Myocyte (in vitro differentiated cells): Measurements from ENCODE around the gene GALK2. TPM values are rescaled to one million over a fixed set of nuclear protein-coding genes. Genes with fewer than 3 reads are reported as not detected.
A peak's percentile ranks its signal among the peaks of the same experiment; 100 is the strongest.
"Not testable (repeated sequence)": the region's sequence is repeated elsewhere in the genome, so short reads cannot be mapped to it uniquely, and the experiment has no call there.

Experiments
- DNase-seq: peaks from one replicate; pipeline ENCODE4 v3.0.0-alpha.2; 2012; ENCODE audit warnings: low read depth
- total RNA-seq: library from RNA; depleted of rRNA; stranded (reverse); fragments of >200 nt; gene quantifications from 2 replicates; pipeline ENCODE4 v1.2.3, GENCODE V29; 2014

The GALK2 gene
- total RNA-seq, 1 donor from 2014 or later, result 34.6 TPM

- peak; percentile 41 for DNase-seq
Measured at GRCh38 chr15:49215768-49216739, 46.0 kb downstream of the GALK2 start.

- DNase-seq, result no peak
Measured at GRCh38 chr15:49223536-49224274, 53.7 kb downstream of the GALK2 start.

DNA sequence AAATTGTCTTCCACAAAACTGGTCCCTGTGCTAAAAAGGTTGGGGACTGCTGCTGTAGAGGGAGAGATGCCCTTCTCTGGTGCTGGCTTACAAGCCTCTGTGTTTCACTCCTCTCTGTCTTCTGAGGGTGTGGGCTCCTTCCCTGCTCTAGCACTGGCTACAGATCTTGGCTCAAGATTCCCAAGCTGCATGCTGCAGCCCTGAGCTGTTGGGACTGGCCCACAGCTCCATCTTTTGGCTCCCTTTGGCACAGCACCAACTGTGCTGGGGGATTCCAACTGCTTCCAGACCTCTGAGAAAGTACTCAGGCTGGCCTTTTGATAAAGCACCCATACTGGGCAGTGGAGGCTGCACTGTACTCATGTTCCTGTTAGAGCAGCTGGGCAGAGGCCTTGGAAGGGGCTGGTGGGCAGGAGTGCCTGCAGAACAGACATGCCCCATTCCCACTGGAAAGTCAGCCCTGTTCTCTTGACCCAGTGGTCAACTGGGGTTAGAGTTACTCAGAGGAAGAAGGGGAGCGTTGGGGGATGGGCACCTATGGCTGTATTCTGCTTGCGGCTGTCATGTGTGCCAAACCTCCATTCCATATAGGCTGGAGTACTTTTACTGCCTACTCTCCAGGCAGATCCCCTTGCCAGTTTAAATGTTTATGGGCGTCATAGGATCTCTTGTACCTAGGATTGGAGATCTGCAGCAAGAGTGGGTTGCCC is 55.7 kb downstream of the GALK2 start:
- DNase-seq, result no peak

- no peak for DNase-seq
Measured at GRCh38 chr15:49227602-49228001, 57.6 kb downstream of the GALK2 start.

DNA sequence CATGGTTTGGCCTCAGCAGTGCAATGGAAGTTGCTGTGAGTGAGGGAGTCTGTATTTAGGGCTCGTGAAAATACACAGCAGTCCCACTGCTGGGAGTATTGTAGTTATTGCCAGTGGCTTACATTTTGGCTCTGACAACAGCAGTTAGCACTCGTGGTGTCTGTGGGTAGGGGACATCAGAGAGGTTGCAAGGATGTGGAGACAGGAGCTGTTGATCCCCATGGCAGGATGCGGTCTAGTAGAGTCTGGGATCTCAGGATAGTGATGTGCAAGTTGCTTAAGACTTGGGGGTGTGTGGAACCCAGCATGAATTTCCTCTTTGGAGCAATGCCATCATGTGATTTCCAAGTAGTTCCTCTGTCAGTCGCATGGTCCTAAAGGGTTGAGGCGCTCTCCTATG is 59.9 kb downstream of the GALK2 start:
- no peak for DNase-seq

- DNase-seq, result no peak
Measured at GRCh38 chr15:49232236-49232806, 62.3 kb downstream of the GALK2 start.

DNA sequence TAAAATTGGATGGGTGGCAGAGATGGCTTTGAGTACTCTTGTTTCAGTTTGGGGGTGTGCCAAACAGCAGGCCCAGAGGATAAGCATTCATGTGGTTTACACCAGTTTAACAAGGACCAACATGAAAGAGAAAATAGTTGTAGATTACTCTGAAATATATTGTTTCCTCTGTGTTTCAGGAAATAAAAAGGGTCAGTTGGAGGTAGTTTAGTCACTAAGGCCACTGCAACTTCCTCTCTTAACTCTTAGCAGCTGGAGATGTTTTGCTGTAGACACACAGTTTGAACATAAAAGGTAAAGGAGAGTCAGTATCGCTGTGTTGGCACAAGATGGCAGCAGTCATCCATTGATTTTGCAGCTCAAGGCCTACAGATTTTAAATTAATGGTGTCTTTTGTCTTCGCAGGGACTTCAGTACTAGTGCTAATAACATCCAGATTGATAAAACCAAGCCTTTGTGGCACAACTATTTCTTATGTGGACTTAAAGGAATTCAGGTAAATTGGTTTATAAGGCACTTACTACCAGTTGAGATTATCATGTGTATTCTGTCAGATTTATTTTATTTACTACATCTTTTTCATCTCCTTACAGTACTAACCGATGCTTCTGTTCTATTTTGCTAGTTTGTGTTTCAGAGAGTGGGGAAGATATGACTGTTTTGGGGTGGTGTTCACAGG is 65.5 kb downstream of the GALK2 start:
- peak; percentile 86 for DNase-seq

GRCh38 chr15:49236869-49237268 is 66.8 kb downstream of the GALK2 start:
- DNase-seq, result no peak

GRCh38 chr15:49238342-49238741 is 68.3 kb downstream of the GALK2 start:
- peak; percentile 56 for DNase-seq

GRCh38 chr15:49239105-49239504 is 69.1 kb downstream of the GALK2 start:
- peak; percentile 28 for DNase-seq

- peak; percentile 95 for DNase-seq
Measured at GRCh38 chr15:49242820-49243219, 72.8 kb downstream of the GALK2 start.

DNA sequence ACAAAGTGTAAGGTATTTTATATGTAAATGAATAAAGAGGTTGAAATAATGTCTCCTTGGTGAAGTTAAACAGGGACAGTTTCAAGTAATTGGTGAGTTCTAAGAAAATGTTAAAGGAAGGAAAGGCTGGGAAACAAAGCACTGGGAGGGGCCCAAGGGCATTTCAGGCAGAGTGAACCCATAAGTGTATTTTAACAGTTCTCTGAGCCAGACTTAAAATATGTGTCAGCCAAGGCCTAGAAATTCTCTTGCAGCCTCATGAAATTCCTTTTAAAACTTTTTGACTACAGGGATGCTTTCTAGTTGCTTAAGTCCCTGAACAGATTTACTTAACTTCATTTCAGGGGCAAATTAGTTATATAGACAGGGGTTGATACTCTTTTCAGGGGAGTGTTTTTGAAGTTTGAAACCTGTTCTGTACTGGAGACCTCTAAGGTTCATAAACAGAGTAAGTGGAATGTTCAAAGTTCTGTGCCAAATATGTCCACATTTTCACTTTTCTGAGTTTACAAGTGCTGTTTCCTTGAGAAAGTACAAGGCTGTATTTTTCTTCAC is 77.6 kb downstream of the GALK2 start:
- DNase-seq, result peak; percentile 26

GRCh38 chr15:49248291-49248690 is 78.2 kb downstream of the GALK2 start:
- no peak for DNase-seq

DNA sequence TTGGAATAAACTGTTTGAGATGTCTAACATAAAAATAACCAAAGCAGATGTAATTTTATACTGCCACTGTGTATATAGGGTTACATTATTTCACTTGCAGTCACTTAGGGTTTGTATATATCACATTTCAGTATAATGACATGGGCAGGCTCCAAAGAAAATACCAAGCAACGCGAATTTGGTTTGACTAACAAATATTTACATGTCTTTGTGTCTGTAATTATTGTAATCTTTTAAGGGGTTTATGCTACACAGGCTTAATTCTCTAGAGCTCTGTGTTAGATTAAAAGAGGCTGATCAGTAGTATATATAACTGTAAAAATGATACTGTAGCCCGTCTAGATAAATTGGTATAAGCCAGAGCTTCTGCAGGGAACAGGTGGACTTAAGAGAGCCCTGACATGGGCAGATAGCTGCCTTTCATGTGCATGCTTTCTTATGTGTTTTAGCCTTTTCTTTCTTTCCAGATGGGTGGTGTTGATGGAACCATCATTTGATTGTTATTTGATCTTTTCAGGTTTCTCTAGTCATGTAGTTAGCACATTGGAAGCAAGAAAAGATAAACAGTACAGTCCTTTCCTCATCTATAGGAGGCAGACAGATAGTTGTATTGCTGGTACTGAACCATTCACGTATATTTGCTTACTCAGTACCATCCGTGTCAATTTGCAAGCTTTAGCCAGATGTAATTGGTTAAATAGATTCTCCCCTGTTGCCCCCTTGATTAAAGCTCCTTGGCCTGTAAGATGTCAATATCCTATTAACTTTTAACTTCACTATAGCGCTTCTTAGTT is 86.1 kb downstream of the GALK2 start:
- DNase-seq, result peak; percentile 49

- not testable (repeated sequence) for DNase-seq
Measured at GRCh38 chr15:49265117-49265516, 95.1 kb downstream of the GALK2 start.

- peak; percentile 79 for DNase-seq
Measured at GRCh38 chr15:49265911-49266310, 95.9 kb downstream of the GALK2 start.

- DNase-seq, result peak; percentile 82
Measured at GRCh38 chr15:49270541-49271421, 100.7 kb downstream of the GALK2 start.

DNA sequence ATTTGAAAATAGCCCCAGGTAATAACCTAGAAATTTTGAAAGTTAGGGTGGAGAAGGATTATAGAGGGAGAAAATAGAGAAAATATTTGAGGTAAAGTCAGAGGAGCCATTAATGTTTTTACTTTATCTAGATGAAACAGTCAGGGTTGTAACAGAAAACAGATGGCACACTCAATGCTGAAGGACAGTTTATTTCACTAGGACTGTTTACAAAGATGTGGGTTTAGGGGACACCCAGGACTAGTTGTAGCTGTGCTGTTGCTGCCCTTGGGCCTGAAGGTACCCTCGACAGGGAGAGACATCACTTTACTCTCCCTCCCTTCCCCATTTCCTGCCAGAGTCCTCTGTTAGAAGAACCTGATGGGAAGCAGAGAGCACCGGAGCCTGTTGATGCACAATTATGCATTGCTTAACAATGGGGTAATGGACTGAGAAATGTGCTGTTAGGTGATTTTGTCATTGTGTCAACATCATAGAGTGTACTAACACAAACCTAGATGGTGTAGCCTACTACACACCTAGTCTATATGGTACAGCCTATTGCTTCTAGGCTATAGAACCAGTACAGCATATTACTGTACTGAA is 103.8 kb downstream of the GALK2 start:
- DNase-seq, result no peak
